ENCODE measurements around the gene ADGRL2.

The ADGRL2 gene

GRCh38 chr1:81920886-81921285 is 120.2 kb downstream of the ADGRL2 start:
- DNase-seq = no peak

DNA sequence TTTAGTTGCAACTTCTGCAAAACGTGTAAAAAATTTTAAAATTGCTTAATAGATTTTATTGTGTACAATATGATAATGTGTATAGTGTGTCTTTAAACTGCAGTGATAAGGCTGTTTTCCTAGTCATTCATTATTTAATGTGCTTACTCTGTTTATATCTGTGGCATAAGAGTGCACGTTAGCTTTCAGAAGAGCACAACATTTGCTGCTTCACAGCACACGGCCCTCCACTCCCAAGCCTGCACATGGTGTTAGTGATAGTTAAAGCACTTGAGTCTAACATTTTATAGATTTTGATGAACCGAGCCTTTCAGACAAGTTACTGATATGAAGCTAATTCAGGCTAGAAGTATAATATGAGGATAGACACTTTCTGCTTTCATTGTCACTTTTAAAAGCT is 120.6 kb downstream of the ADGRL2 start:
- no peak for DNase-seq

GRCh38 chr1:81921851-81922462 is 121.2 kb downstream of the ADGRL2 start:
- no peak for DNase-seq

GRCh38 chr1:81922955-81923354 is 122.2 kb downstream of the ADGRL2 start:
- no peak for DNase-seq

GRCh38 chr1:81929106-81929505 is 128.4 kb downstream of the ADGRL2 start:
- no peak for DNase-seq

GRCh38 chr1:81936853-81937252 is 136.1 kb downstream of the ADGRL2 start:
- no peak for DNase-seq

- no peak for DNase-seq
Observed at GRCh38 chr1:81937791-81938450, 137.2 kb downstream of the ADGRL2 start.

- no peak for DNase-seq
Observed at GRCh38 chr1:81948495-81948894, 147.8 kb downstream of the ADGRL2 start.

DNA sequence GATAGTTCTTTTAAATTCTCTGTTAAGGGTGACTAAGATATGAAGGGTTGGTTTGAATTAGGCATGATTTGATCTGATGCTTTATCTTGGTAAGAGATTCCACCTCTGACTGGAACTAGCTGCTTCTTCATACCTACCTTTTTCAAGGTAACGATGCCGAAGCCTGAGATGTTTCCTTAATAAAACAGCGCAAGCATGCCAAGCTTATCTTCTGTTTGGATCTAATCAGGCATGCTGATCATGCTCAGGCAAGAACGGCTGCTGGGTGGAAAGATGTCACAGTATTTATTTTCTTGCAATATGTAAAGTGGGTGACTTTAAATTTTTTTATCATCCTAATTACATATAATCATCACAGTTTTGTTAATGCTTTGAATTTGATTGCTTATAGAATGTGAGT is 148.7 kb downstream of the ADGRL2 start:
- DNase-seq = no peak

- DNase-seq = no peak
Observed at GRCh38 chr1:81950037-81950436, 149.3 kb downstream of the ADGRL2 start.

DNA sequence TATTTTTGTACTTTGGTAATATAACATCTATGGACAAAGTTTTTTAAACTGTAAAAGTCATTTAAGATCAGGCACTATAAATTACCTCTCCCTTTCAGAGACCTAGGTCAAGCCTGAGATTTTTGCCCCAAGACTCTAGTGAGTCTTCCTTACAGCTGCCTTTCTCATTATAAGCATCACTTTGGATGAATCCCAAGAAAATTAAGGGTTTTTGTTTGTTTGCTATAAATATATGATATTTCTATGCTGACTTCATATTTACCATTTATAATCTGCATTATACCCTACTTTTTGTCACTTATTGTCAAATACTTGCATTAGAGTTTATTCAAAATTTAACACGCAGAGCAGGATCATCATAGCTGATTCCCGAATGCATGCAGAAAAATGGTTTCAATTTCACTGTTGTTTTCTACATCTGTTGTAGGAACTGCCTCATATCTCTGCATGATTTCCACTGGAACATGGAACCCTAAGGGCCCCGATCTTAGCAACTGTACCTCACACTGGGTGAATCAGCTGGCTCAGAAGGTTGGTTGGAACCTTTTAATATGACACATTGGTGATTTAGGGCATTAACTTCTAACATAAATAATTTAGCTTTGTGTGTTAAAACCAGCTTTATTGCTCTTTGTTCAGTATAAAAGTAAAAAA is 150.0 kb downstream of the ADGRL2 start:
- DNase-seq = no peak

GRCh38 chr1:81954534-81955020 is 153.8 kb downstream of the ADGRL2 start:
- DNase-seq = no peak

GRCh38 chr1:81967951-81968350 is 167.2 kb downstream of the ADGRL2 start:
- DNase-seq = no peak

GRCh38 chr1:81970416-81970815 is 169.7 kb downstream of the ADGRL2 start:
- no peak for DNase-seq

DNA sequence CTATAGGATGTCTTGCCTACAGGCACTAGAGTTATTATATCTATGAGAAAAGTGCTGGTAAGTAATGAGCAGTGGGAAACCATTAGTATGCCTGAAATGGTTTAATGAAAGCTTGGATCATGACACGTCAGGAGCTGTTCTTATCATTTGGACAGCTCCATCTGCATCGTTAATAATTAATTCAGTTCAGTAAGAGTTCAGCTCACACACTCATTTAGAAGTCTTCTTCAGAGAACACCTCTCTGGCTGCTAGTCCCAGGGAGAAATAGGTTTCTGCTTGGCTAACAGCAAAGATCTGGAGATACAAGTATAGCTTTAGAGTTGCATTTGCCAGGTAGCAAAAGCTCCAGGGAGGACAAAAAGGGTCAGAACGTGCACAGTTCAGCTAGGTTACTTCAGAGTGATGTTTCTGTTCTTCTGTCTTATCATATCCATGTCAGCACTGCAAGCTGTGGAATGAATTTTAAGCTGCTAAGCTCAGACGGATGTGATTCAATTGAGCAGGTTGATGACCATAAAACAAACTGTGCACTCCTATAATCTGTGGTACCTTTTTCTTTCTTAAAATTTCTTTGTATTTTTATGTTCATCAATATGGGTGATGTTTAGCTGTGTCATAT is 173.6 kb downstream of the ADGRL2 start:
- no peak for DNase-seq

GRCh38 chr1:81974883-81975555 is 174.3 kb downstream of the ADGRL2 start:
- no peak for DNase-seq

GRCh38 chr1:81976539-81976938 is 175.8 kb downstream of the ADGRL2 start:
- no peak for DNase-seq

- DNase-seq = no peak
Observed at GRCh38 chr1:81978945-81979344, 178.2 kb downstream of the ADGRL2 start.

GRCh38 chr1:81982523-81982922 is 181.8 kb downstream of the ADGRL2 start:
- DNase-seq = no peak

GRCh38 chr1:81989524-81989923 is 188.8 kb downstream of the ADGRL2 start:
- no peak for DNase-seq

- DNase-seq = no peak
Observed at GRCh38 chr1:81990241-81990640, 189.5 kb downstream of the ADGRL2 start.

GRCh38 chr1:81998165-81998564 is 197.4 kb downstream of the ADGRL2 start:
- DNase-seq = no peak

GRCh38 chr1:81999364-81999763 is 198.6 kb downstream of the ADGRL2 start:
- no peak for DNase-seq

Data from amniotic stem cell (primary cell).